HG03066 (cell line): Measurements from ENCODE around the gene FAH.

Experiments used
- ATAC-seq: cut with Tn5 transposase; IDR thresholded peaks from one replicate; pipeline ENCODE4 v1.9.1; 2021; ENCODE audit warnings: low read depth; ENCODE audit not compliant: unreplicated experiment

FAH gene

DNA sequence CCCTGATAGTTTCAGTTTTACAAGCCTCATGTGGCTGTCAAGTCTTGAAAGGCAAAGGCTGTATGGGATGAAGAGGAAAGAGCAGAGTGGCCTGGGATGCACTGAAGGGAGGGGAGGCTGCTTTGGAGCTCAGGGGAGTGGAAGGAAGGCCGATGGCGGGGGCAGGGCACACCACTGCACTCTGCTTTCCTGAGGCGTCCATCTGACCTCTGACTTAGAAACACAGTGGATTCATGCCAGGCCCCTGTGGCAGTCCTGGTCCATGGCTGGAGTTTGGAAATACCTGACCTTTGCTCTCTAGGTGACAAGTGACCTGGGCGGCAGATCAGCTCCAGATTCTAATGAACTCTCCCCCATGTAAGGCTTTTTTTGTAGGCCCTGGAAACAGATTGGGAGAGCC, 19.0 kb downstream of the FAH start:
- no peak for ATAC-seq

DNA sequence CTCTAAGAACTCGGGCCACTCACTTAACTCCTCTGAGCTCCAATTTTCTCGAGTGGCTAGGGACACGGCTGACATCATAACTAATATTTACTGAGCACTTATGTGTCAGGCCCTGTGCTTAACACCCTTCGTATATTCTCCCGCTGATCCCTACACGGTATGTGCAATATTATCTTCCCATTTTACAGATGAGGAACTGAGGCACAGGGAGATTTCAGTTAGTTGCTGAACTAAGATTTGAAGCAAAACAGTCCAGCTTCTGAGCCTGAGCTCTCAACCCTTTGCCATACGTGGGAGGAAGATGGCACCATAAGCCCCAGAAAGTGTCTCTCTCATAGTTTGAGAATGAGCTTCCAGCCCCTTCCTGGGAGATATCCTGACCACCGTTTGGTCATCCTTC, 19.6 kb downstream of the FAH start:
- no peak for ATAC-seq

DNA sequence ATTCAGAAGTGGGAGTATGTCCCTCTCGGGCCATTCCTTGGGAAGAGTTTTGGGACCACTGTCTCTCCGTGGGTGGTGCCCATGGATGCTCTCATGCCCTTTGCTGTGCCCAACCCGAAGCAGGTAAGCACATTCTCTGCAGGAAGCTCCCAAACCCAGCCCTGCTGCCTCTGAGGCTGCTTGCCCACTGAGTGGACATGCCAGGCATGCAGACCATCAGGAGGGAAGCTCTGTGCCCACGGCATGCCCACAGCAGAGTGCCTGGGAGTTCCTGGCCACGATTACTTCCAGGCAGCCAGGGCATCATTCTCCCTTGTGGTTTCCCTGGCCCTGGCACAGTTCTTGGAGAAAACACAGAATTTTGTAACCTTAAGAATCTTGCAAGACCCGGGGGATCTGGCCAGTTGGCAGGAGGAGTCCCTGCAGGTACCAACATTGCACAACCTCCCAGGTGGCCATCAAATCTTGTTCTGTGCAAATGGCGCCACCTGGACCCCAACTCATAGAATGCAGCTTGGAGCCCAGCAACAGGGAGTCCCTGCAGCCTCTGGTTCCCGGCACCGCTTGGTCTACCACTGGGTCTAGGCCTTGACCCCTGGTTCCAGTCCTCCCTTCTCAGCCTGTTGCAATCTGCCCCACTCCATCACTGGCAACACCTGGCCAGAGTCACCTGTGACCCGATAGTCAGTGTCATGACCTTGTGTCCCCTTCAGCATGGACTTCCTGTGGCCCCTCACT, 20.4 kb downstream of the FAH start:
- ATAC-seq = peak; percentile 77

DNA sequence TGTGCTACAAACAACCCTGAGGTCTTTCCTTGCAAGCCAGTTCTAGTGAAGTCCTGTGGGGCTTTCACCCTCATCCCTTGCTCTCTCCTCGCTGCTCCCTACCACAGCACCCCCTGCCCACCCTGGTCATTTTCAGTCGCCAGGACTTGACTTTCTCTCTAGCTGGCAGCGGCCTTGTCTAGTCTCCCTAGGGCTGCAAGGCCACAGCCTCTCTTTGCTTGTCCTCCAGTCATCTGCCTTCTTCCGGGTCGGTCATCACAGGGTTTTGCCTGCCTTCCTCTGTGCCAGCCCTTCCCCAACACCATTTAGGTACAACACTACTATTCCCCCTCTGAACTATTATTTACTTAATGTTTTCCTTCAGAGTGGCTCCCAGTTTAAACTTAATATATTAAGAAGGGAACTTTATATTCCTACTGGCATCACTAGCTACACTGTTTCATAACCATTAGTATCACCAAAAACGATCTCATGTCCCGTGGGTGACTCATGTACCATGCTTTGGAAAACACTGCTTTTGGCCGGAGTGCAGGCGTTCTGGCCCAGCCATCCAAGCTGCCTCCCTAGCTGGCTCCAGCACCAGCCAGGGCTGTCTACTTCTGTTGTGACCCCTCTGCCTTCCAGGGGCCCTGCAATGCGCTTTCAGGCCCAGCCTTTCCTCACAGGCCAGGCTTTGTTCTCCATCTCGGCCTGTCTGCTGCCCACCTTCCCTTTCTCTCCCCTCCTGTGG, 21.4 kb downstream of the FAH start:
- no peak for ATAC-seq

DNA sequence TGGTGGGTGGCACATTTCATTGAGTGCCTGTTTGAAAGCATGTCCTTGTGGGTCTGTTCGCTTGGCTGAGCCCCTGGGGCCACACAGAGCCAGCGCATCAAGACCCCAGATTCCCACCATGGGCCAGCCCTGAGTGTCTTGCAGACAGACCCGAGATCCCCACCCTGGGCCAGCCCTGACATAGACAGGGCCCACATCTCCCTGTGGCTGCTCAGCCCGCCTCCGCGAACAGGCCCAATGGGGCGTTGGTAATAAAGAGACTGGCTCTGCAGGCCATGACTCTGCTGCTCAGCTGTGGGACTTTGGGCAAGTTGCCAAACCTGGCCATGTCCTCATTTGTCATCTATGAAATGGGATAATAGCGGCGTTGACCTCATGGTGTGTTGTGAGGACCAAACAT, 22.6 kb downstream of the FAH start:
- ATAC-seq = no peak

DNA sequence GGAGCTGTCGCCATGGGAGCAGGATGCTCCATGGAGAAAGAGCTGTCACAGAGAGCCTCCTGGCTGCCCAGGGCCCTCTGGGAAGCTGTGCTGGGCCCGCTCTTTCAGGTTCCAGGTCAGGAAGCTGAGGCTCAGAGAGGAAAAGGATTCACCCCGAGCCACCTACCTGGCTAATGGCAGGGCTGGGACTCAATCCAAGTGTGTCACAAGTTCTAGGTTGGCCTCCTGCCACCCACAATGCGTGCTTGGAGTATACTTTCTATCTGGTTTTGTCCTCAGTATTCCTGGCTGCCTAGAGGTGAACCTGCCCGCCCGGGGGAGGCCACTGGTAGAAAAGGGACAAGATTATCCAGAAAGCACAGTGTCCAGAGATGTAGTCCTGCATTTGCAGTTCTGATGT, 23.6 kb downstream of the FAH start:
- ATAC-seq = no peak

DNA sequence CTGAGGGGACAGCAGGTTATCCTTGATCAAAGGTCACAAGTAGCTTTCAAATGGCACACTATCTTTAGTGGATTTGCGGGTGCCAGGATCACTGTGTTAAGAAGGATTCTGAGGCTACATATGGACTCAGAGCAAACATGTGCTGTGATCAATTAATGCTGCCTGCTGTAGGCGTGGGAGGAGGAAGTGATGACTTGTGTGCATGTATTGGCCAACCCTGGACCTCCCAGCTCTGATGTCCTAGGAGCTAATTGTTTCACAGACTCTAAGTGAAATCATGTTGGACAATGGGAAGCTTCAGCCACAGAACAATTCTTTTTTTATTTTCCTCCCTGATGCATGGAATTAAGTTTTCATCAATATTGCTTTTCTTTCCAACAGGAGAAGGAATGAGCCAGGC, 24.4 kb downstream of the FAH start:
- ATAC-seq = no peak

DNA sequence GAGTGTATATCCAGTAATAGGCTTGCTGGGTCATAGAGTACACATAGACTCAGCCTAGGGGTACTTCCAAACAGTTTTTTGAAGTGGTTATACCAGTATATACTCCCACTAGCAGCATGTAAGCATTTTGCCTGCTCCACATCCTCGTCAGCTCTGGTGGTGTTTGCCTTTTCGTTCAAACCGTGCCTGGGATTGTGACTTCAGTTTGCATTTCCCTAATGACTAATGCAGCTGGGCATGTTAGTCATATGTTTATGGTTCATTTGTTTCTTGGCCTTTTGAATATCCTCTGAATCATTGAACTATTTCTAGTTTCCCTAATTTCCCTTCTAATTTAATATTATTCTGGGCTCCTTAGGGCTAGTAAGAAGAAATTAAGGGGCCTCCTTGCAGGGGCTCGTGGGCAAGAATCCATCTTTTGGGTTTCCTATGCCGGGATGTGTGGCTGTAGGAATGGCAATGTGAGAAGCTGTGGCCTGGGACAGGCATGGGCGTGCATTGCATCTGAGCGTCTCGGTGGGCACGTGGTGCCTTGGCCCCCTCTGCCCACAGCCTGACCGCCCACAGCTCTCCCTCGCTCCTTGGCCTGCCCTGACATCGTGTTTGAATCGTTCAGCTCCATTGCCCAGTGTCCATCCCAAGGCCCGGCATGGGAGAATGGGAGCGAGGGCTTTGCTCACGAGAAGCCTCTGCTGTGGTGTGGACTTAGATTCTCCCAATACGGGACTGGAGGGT, 26.4 kb downstream of the FAH start:
- no peak for ATAC-seq

DNA sequence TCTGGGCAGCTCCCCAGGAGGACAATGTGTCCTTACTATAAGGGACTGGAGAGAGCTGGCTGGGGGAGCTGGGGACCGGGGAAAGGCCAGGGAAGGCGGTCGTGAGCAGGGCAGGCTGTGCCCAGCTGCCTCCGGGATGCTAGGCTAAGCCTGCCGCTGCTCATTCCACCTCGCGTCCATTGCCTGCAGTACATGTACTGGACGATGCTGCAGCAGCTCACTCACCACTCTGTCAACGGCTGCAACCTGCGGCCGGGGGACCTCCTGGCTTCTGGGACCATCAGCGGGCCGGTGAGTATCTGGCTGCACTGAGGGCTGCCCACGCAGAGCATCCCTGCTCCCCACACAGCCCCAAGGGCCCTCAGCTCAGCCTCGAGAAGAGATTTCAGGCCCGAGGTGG, 27.1 kb downstream of the FAH start:
- ATAC-seq = no peak

DNA sequence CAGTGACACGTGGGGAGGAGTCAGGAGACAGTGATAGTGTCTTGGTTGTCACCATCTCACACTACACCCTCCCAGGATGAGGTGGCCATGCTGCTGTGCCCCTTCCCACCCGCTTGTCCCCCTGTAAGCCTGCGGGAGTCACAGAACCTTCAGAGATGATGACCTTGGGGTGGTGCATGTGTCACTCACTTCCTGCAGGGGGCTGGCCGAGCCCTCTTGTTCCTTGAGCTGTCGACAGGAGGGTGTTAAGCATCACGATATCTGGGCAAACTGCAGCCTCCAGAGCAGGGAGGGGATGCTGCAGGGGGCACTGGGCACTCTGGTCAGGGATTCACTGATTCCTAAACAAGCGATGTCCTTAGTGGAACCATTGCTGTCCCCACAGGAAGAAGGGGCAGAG, 27.7 kb downstream of the FAH start:
- no peak for ATAC-seq

DNA sequence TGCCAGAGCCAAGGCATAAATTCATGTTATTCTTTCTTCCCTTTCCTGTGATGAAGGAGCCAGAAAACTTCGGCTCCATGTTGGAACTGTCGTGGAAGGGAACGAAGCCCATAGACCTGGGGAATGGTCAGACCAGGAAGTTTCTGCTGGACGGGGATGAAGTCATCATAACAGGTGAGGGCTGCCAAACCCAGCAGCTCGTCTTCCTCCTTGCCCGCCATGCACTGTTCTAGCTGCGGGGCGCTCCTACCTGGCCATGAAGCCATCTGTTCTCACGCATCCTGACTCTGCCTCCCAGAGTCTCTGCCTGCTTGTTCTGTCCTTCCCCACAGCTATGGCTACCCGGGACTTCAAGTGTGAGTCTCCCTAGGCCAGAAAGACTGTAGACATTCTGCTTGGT, 28.2 kb downstream of the FAH start:
- ATAC-seq = no peak

DNA sequence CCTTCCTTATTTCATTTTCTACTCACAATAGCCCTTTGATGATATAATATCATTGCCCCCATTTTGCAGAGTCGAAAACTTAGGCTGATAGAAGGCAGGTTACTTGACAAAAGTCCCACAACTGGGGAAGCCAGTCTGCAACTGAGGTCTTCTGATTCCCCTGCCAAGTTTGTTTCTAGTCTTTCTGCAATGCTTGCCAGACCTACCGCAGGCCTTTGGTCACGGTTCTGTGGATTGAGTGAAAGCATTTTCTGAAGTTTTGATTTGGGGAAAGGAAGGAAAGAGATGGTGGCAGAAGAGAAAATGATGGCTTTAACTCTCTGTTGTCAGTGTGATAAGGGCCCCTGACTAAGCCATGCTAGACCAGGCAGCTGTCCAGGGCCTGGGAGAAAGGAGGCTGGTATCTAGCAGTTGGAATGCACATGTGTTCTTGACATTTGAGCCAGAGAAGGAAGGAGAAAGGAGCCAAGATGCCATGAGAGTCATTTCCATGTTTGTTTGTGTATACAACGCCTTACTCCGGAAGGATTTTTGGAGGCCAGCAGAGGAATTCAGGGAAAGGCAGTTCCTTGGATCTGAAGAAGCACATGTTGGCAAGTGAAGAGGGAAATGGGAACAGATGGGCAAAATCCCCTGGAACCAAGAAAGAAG, 29.9 kb downstream of the FAH start:
- ATAC-seq = no peak

DNA sequence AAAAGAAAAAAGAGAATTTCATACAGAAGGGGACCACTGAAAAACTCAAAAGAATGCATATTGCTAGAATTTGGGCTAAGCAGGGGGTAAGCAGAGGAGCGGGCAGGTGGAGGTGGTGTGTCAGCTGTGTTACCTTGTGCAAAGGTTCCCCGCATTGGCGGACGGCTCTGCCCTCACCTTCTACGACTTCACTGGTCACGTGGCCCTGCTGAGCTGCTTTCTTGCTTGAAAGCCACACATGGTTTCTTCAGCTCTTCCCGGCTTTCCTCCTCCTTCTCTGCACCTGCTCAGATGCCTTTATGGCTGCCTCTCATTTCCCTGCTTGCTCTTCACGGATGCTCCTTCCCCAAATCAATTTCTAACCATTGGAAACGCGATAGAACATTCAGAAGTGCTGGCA, 30.5 kb downstream of the FAH start:
- no peak for ATAC-seq

DNA sequence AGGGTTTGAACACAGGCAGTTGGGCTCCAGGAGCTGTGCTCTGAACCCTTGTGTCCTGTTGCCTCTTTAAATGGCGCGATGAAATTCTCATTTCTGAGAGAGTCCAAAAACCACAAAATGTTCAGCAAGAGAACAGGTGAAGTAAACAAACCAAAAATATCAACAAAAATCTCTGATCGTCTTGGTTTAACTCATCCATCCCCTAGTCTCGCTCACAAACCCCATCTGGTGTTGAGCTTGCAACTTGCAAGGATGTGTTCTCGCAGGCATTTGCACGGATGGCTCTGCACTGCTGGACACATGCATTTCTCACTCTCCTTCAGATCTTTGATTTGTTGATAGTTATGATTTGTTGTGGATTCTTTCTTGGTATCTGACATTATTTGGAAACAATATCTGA, 31.1 kb downstream of the FAH start:
- ATAC-seq = no peak

DNA sequence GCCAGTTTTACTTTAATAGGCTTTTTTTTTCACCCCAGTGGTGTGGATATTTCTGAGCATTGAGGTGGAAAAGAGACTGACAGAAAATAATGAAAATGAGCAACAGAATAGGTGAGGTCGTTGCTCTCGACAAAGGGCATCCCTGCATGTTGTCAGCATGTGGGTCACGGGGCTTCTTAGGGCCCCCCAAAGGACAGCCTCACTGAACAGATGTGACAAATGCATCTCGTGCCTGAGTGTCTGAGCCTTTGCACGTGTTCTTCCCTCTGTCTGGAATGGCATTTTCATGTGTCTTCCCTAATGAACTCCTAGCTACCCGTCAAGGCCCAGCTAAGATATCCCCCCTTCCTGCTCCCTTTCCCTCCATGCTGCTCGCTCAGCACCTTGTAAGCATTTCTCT, 31.8 kb downstream of the FAH start:
- ATAC-seq = no peak

DNA sequence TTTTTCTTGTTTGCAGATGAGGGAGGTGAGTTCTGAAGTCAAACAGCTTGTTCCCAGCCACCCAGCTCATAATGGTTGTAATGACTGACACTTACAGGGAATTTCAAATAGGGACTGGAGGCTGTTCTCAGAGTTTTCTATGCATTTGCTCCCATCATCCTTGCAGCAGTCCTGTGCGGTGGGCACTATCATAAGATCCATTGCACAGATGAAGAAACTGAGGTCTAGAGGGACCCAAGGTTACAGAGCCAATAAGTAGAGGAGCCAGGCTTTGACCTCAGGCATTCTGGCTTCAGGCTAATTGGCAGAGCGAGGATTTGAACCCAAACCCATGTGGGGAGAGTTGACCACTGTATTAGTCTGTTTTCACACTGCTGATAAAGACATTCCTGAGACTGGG, 32.4 kb downstream of the FAH start:
- ATAC-seq = no peak

DNA sequence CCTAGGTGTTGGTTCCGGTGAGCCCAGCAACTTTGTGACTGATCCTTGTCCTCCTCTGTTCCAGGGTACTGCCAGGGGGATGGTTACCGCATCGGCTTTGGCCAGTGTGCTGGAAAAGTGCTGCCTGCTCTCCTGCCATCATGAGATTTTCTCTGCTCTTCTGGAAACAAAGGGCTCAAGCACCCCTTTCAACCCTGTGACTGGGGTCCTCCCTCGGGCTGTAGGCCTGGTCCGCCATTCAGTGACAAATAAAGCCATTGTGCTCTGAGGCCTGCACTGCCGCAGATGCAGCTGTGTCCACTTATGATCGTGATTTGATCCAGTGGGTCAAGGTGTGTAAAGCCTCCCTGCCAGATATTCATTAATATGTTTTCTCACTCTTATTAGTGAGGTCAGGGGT, 33.3 kb downstream of the FAH start:
- ATAC-seq = no peak

DNA sequence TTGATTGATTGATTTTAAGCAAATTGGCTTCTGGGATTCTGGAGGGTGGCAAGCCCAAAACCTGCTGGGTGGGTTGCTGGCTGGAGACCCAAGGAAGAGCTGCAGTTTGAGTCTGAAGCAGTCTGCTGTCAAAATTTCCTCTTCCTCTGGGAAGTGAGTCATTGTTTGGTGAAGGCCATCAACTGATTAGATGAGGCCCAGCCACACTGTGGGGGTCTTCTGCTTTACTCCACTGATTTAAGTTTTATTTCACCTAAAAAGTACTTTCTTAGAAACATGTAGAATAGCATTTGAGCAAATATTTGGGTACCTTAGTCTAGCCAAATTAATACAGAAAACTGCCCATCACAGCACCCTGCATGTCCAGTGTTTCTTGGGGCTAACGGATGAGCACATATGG, 33.8 kb downstream of the FAH start:
- ATAC-seq = no peak

DNA sequence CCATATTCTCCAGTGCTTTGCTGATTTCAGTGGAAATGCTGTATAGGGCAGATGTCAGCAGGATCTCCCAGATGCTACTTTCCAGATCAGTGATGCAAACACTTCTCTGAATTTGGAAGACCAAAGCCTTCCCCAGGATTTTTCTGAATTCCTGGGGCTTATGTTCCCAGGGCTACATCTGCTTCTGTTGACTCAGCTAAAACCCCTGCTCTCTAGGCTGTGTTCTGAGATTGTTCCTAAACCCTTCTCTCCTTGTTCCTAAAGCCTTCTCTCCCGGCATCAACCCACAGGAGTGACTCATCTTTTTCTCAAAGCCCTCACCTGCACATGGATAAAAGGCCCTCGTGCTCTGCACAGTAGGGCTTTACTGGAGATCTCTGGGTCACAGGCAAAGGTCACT, 35.5 kb downstream of the FAH start:
- ATAC-seq = no peak

DNA sequence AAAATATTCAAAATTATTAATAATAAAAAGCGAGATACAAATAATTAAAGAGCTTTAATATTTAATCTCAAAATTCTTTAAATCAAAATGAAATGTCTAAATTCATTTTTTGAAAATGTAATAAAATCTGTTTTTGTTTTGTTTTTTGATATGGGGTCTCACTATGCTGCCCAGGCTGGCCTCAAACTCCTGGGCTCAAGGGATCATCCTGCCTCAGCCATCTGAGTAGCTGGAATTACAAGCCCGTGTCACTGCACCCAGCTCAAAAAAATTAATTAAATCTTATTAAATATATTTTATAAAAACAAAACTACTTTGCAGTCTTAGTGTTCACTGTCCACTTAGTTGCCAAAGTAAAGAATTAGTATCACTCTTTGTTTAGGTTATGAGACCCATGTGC, 38.4 kb downstream of the FAH start:
- no peak for ATAC-seq

DNA sequence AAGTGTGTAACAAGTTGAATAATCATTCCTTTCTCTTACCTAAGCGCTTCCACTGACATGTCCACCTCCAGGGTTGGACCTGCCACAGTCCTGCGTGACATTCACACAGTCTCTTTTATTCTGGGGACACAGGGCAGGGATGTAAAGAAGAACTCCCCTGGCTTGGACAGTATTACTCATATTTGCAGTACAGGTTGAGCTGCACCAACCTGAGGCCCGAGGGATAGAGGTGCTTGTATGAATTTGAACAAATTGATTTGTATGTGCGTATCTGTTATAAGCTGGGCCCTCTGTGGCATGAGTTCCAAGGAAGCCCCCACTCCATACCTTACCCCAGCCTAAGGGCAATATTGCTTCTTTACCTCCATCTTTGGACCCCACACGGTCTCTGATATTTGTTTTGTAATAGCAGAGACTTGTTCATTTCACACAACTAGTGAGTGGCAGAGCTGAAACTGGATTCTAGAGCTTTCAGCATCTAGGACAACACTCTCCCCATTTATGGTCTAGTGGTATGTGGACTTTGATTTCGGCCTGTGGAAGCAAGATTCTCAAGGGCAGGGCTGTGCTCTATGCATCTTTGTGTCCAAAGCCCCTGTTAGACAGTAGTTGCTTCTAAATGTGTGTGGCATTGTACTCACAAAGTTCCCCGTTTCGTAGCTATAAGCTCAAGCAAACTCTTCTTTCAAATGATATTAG, 39.2 kb downstream of the FAH start:
- no peak for ATAC-seq
